GM12874 (cell line): ENCODE results near the gene PNRC2.

ENCODE experiments used
- CTCF ChIP-seq: IDR thresholded peaks from 2 replicates; pipeline ENCODE4 v1.5.1; 2011; ENCODE audit warnings: low read depth, mild to moderate bottlenecking, control low read depth, low read length, moderate library complexity; ENCODE audit not compliant: insufficient read depth

PNRC2 gene

GRCh38 chr1:23984417-23985186, 25.0 kb downstream of the PNRC2 start:
- TF ChIP-seq CTCF, result no peak

GRCh38 chr1:23989263-23989662, 29.6 kb downstream of the PNRC2 start:
- no peak for TF ChIP-seq CTCF

GRCh38 chr1:23995431-23995837, 35.8 kb downstream of the PNRC2 start:
- TF ChIP-seq CTCF, result no peak

GRCh38 chr1:23996700-23997229, 37.1 kb downstream of the PNRC2 start:
- no peak for TF ChIP-seq CTCF

GRCh38 chr1:23997812-23998211, 38.2 kb downstream of the PNRC2 start:
- no peak for TF ChIP-seq CTCF

GRCh38 chr1:23999156-23999671, 39.6 kb downstream of the PNRC2 start:
- no peak for TF ChIP-seq CTCF

GRCh38 chr1:24002695-24003094, 43.1 kb downstream of the PNRC2 start:
- TF ChIP-seq CTCF, result no peak
